ENCODE data around the gene TMC7. TPM values are rescaled to one million over a fixed set of nuclear protein-coding genes. Genes with fewer than 3 reads are reported as not detected.

Gene TMC7
- total and polyA plus RNA-seq, 2 of the 13 experiments (the other 11 are each of a cell fraction or from before 2014, with no cell fraction given) = 1.2 to 5.1 TPM

GRCh38 chr16:19005561-19006445, 22.1 kb downstream of the TMC7 start (continued):
- TF ChIP-seq AHDC1 (CRISPR knock-in tag; IDR thresholded peaks at IDR 0.05; ENCODE audit: borderline replicate concordance) = peak; percentile 94; the same call in 1 of the 2 replicates
- TF ChIP-seq KMT2A (CRISPR knock-in tag; IDR thresholded peaks at IDR 0.05) = no peak
- TF ChIP-seq HNRNPH1 (optimal IDR thresholded peaks at IDR 0.05; ENCODE audit: low read depth, low read length) = peak; percentile 22
- TF ChIP-seq HOXA5 (CRISPR knock-in tag; IDR thresholded peaks at IDR 0.05) = 0 out of 2 replicates have a peak, but pooled peaks have one; percentile 34
- TF ChIP-seq, protein P1, sequence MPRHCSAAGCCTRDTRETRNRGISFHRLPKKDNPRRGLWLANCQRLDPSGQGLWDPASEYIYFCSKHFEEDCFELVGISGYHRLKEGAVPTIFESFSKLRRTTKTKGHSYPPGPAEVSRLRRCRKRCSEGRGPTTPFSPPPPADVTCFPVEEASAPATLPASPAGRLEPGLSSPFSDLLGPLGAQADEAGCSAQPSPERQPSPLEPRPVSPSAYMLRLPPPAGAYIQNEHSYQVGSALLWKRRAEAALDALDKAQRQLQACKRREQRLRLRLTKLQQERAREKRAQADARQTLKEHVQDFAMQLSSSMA (CRISPR knock-in tag; IDR thresholded peaks at IDR 0.05) = peak; percentile 85; the same call in 1 of the 2 replicates
- TF ChIP-seq, protein P2, sequence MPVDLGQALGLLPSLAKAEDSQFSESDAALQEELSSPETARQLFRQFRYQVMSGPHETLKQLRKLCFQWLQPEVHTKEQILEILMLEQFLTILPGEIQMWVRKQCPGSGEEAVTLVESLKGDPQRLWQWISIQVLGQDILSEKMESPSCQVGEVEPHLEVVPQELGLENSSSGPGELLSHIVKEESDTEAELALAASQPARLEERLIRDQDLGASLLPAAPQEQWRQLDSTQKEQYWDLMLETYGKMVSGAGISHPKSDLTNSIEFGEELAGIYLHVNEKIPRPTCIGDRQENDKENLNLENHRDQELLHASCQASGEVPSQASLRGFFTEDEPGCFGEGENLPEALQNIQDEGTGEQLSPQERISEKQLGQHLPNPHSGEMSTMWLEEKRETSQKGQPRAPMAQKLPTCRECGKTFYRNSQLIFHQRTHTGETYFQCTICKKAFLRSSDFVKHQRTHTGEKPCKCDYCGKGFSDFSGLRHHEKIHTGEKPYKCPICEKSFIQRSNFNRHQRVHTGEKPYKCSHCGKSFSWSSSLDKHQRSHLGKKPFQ (CRISPR knock-in tag; IDR thresholded peaks at IDR 0.05; ENCODE audit: insufficient replicate concordance) = peak; percentile 76
- TF ChIP-seq ZNF281 (CRISPR knock-in tag; IDR thresholded peaks at IDR 0.05; ENCODE audit: borderline replicate concordance) = peak; percentile 51; the same call in 1 of the 2 replicates
- TF ChIP-seq ZNF768 (CRISPR knock-in tag; IDR thresholded peaks at IDR 0.05) = peak; percentile 41; the same call in 1 of the 2 replicates
- no peak for TF ChIP-seq PAWR (CRISPR knock-in tag; IDR thresholded peaks at IDR 0.05; ENCODE audit: borderline replicate concordance)
- 0 out of 4 replicates have a peak, but pooled peaks of 1 of the 2 experiments have one; percentile 53 for TF ChIP-seq REST (IDR thresholded peaks at IDR 0.05; ENCODE audit: borderline replicate concordance in 1 of 2, low read depth in 1 of 2, low read length in 2 of 2)
- TF ChIP-seq CEBPB (IDR thresholded peaks at IDR 0.05; ENCODE audit: borderline replicate concordance, low read depth, low read length) = 0 out of 2 replicates have a peak, but pooled peaks have one; percentile 44
